GM18858 (cell line): Measurements from ENCODE around the gene SMAP1.

Experiments
- ATAC-seq: cut with Tn5 transposase; IDR thresholded peaks from one replicate; pipeline ENCODE4 v1.9.1; 2021; ENCODE audit not compliant: unreplicated experiment

SMAP1 gene

GRCh38 chr6:70667711-70668498 is at the start of gene SMAP1:
SMAP1 (plus strand) TSS chr6:70667883; CDS start chr6:70668024, 141 bp downstream.
- peak; percentile 77 for ATAC-seq

GRCh38 chr6:70620746-70621145 is 46.9 kb upstream of the SMAP1 start:
- no peak for ATAC-seq

GRCh38 chr6:70622461-70622860 is 45.2 kb upstream of the SMAP1 start:
- no peak for ATAC-seq

- ATAC-seq, result no peak
Measured at GRCh38 chr6:70625436-70625835, 42.2 kb upstream of the SMAP1 start.

GRCh38 chr6:70627500-70628254 is 40.0 kb upstream of the SMAP1 start:
- no peak for ATAC-seq

- no peak for ATAC-seq
Measured at GRCh38 chr6:70629929-70630328, 37.8 kb upstream of the SMAP1 start.

- ATAC-seq, result no peak
Measured at GRCh38 chr6:70633870-70634269, 33.8 kb upstream of the SMAP1 start.

- no peak for ATAC-seq
Measured at GRCh38 chr6:70636596-70636995, 31.1 kb upstream of the SMAP1 start.

- ATAC-seq, result no peak
Measured at GRCh38 chr6:70638468-70638867, 29.2 kb upstream of the SMAP1 start.

- peak; percentile 84 for ATAC-seq
Measured at GRCh38 chr6:70651326-70651905, 16.3 kb upstream of the SMAP1 start.

- no peak for ATAC-seq
Measured at GRCh38 chr6:70652216-70652615, 15.5 kb upstream of the SMAP1 start.

GRCh38 chr6:70657706-70658105 is 10.0 kb upstream of the SMAP1 start:
- ATAC-seq, result no peak

- no peak for ATAC-seq
Measured at GRCh38 chr6:70663881-70664466, 3.7 kb upstream of the SMAP1 start.

GRCh38 chr6:70666706-70667105 is 977 bp upstream of the SMAP1 start:
- no peak for ATAC-seq

GRCh38 chr6:70667256-70667710 is 400 bp upstream of the SMAP1 start:
- ATAC-seq, result no peak

- no peak for ATAC-seq
Measured at GRCh38 chr6:70668499-70668812, 773 bp downstream of the SMAP1 start.

- ATAC-seq, result no peak
Measured at GRCh38 chr6:70669133-70669532, 1.4 kb downstream of the SMAP1 start.

GRCh38 chr6:70672549-70672948 is 4.9 kb downstream of the SMAP1 start:
- no peak for ATAC-seq

GRCh38 chr6:70673054-70673453 is 5.4 kb downstream of the SMAP1 start:
- ATAC-seq, result no peak

- no peak for ATAC-seq
Measured at GRCh38 chr6:70673601-70674000, 5.9 kb downstream of the SMAP1 start.

- ATAC-seq, result no peak
Measured at GRCh38 chr6:70675822-70676221, 8.1 kb downstream of the SMAP1 start.

- no peak for ATAC-seq
Measured at GRCh38 chr6:70676821-70677220, 9.1 kb downstream of the SMAP1 start.
